LNCaP clone FGC (cell line): ENCODE results near the gene LARP1B.
"Not testable (repeated sequence)": the region's sequence is repeated elsewhere in the genome, so short reads cannot be mapped to it uniquely, and the experiment has no call there.

Experiments used
- DNase-seq: peaks from one replicate; pipeline ENCODE4 v3.0.0-alpha.2; 2011; ENCODE audit warnings: low read depth
- H3K4me3 ChIP-seq: 2 replicates; pipeline ENCODE4 v1.5.1; 2011; ENCODE audit warnings: mild to moderate bottlenecking, low read depth, low read length, control low read depth
- CTCF ChIP-seq: IDR thresholded peaks from 2 replicates; pipeline ENCODE4 v1.5.1; 2012; ENCODE audit warnings: mild to moderate bottlenecking; ENCODE audit not compliant: control insufficient read depth, insufficient read depth; ENCODE audit errors: extremely low read depth

The LARP1B gene

GRCh38 chr4:128056396-128056795 is 4.7 kb upstream of the LARP1B start:
- DNase-seq = no peak
- TF ChIP-seq CTCF = no peak

GRCh38 chr4:128060121-128060698 is 902 bp upstream of the LARP1B start:
- TF ChIP-seq CTCF = no peak
- H3K4me3 ChIP-seq = peak overlapping the region; percentile 68
- no peak for DNase-seq

More at GRCh38 chr4:128056396-128056795, 4.7 kb upstream of the LARP1B start:
- H3K4me3 ChIP-seq = no peak overlapping the region

- peak overlapping the region; percentile 68 for H3K4me3 ChIP-seq
- TF ChIP-seq CTCF = peak; percentile 36
- no peak for DNase-seq
Measured at GRCh38 chr4:128061566-128062536, 739 bp downstream of the LARP1B start.

GRCh38 chr4:128066453-128066820 is 5.3 kb downstream of the LARP1B start:
- DNase-seq, H3K4me3 ChIP-seq: not testable (repeated sequence)

GRCh38 chr4:128068918-128069317 is 7.8 kb downstream of the LARP1B start:
- DNase-seq = no peak
- peak; percentile 50 for TF ChIP-seq CTCF
- no peak overlapping the region for H3K4me3 ChIP-seq

GRCh38 chr4:128076464-128076863 is 15.4 kb downstream of the LARP1B start:
- H3K4me3 ChIP-seq = no peak overlapping the region
- DNase-seq = no peak
- TF ChIP-seq CTCF = no peak

GRCh38 chr4:128095293-128095692 is 34.2 kb downstream of the LARP1B start:
- not testable (repeated sequence) for DNase-seq, H3K4me3 ChIP-seq

GRCh38 chr4:128107766-128108165 is 46.7 kb downstream of the LARP1B start:
- no peak for TF ChIP-seq CTCF
- no peak overlapping the region for H3K4me3 ChIP-seq
- no peak for DNase-seq
